ENCODE data around the gene UBE2I. TPM values are rescaled to one million over a fixed set of nuclear protein-coding genes. Genes with fewer than 3 reads are reported as not detected.

The UBE2I gene
- total RNA-seq, 1 experiment from 2014 or later, result 261 TPM

- Mint-ChIP-seq H3K27me3 (ENCODE audit: unreplicated experiment) (no peaks in the 10 kb centered on the region), H3K9me3 (ENCODE audit: low read depth, unreplicated experiment) (no peaks in the 10 kb centered on the region), H3K36me3 (ENCODE audit: insufficient read depth, unreplicated experiment) (peaks cover 36% of the 10 kb centered on the region), H3K27ac (ENCODE audit: unreplicated experiment) (no peak overlapping the region), H3K4me1 (ENCODE audit: low read depth, unreplicated experiment) (peaks cover 28% of the 10 kb centered on the region), H3K4me3 (ENCODE audit: low read depth, unreplicated experiment) (no peak overlapping the region)
- DNase-seq, result no peak
- CTCF ChIA-PET, result interaction anchor here (0.6 kb wide), 1 partner anchor 83 kb away, joined by 3 read pairs; no protein-coding TSS in a partner anchor
- TF ChIP-seq CTCF (IDR thresholded peaks at IDR 0.05; ENCODE audit: unreplicated experiment), result no peak
- no TSS peak for BruUV-seq (replicated peaks)
- intact Hi-C loops (cut with micrococcal nuclease; ENCODE audit: unreplicated experiment), result no loop called here
These were observed 48.6 kb downstream of the UBE2I start for GRCh38 chr16:1357906-1358566.

GRCh38 chr16:1361685-1362360 lies 52.4 kb downstream of the UBE2I start:
- Mint-ChIP-seq H3K36me3 (ENCODE audit: insufficient read depth, unreplicated experiment) (peaks cover 48% of the 10 kb centered on the region), H3K27me3 (ENCODE audit: unreplicated experiment) (no peaks in the 10 kb centered on the region), H3K4me3 (ENCODE audit: low read depth, unreplicated experiment) (no peak overlapping the region), H3K9me3 (ENCODE audit: low read depth, unreplicated experiment) (no peaks in the 10 kb centered on the region), H3K4me1 (ENCODE audit: low read depth, unreplicated experiment) (peaks cover under 1% of the 10 kb centered on the region), H3K27ac (ENCODE audit: unreplicated experiment) (no peak overlapping the region)
- BruUV-seq (replicated peaks), result no TSS peak
- intact Hi-C loops (cut with micrococcal nuclease; ENCODE audit: unreplicated experiment), result no loop called here
- CTCF ChIA-PET, result no interaction called here
- no peak for DNase-seq
- TF ChIP-seq CTCF (IDR thresholded peaks at IDR 0.05; ENCODE audit: unreplicated experiment), result no peak

GRCh38 chr16:1362807-1363206 lies 53.4 kb downstream of the UBE2I start:
- Mint-ChIP-seq H3K27ac (ENCODE audit: unreplicated experiment) (no peak overlapping the region), H3K36me3 (ENCODE audit: insufficient read depth, unreplicated experiment) (peaks cover 48% of the 10 kb centered on the region), H3K4me1 (ENCODE audit: low read depth, unreplicated experiment) (no peaks in the 10 kb centered on the region), H3K4me3 (ENCODE audit: low read depth, unreplicated experiment) (no peak overlapping the region), H3K9me3 (ENCODE audit: low read depth, unreplicated experiment) (no peaks in the 10 kb centered on the region), H3K27me3 (ENCODE audit: unreplicated experiment) (no peaks in the 10 kb centered on the region)
- intact Hi-C loops (cut with micrococcal nuclease; ENCODE audit: unreplicated experiment), result no loop called here
- TSS peak; percentile 76 for BruUV-seq (replicated peaks)
- CTCF ChIA-PET, result interaction anchor here (0.7 to 1.0 kb wide), 3 partner anchors 15 to 66 kb away, joined by 3 to 4 read pairs (median 3); no protein-coding TSS in a partner anchor
- no peak for DNase-seq
- no peak for TF ChIP-seq CTCF (IDR thresholded peaks at IDR 0.05; ENCODE audit: unreplicated experiment)

GRCh38 chr16:1363501-1364041 lies 54.1 kb downstream of the UBE2I start:
- peak; percentile 88 for TF ChIP-seq CTCF (IDR thresholded peaks at IDR 0.05; ENCODE audit: unreplicated experiment)
- H3K36me3 Mint-ChIP-seq (ENCODE audit: insufficient read depth, unreplicated experiment), result peaks cover 48% of the 10 kb centered on the region
- no peak overlapping the region for H3K4me3 Mint-ChIP-seq (ENCODE audit: low read depth, unreplicated experiment)
- intact Hi-C loops (cut with micrococcal nuclease; ENCODE audit: unreplicated experiment), result no loop called here
- CTCF ChIA-PET, result interaction anchor here (0.7 to 1.0 kb wide), 3 partner anchors 14 to 66 kb away, joined by 3 to 4 read pairs (median 3); no protein-coding TSS in a partner anchor
- H3K27me3 Mint-ChIP-seq (ENCODE audit: unreplicated experiment), result no peaks in the 10 kb centered on the region
- BruUV-seq (replicated peaks), result no TSS peak
- H3K4me1 Mint-ChIP-seq (ENCODE audit: low read depth, unreplicated experiment), result no peaks in the 10 kb centered on the region
- H3K27ac Mint-ChIP-seq (ENCODE audit: unreplicated experiment), result no peak overlapping the region
- DNase-seq, result peak; percentile 81
- H3K9me3 Mint-ChIP-seq (ENCODE audit: low read depth, unreplicated experiment), result no peaks in the 10 kb centered on the region

All from Calu3 (cell line).